ENCODE measurements around the gene RGP1. TPM values are rescaled to one million over a fixed set of nuclear protein-coding genes. Genes with fewer than 3 reads are reported as not detected.
A peak's percentile ranks its signal among the peaks of the same experiment; 100 is the strongest.

Gene RGP1
- total RNA-seq, 1 experiment from 2014 or later, result 27.1 TPM

- Mint-ChIP-seq H3K27ac (ENCODE audit: unreplicated experiment) (no peak overlapping the region), H3K9me3 (ENCODE audit: unreplicated experiment) (no peaks in the 10 kb centered on the region), H3K27me3 (ENCODE audit: insufficient read depth, unreplicated experiment) (no peaks in the 10 kb centered on the region), H3K36me3 (ENCODE audit: insufficient read depth, unreplicated experiment) (peaks cover 67% of the 10 kb centered on the region), H3K4me1 (ENCODE audit: low read depth, unreplicated experiment) (no peaks in the 10 kb centered on the region), H3K4me3 (ENCODE audit: unreplicated experiment) (no peak overlapping the region)
- H3K27me3 ChIP-seq (replicated peaks; ENCODE audit: control insufficient read depth, insufficient read depth, low read length), result no peaks in the 10 kb centered on the region
- CTCF ChIA-PET, result interaction anchor here (1.1 kb wide), 1 partner anchor 9 kb away, joined by 3 read pairs; no protein-coding TSS in a partner anchor
- TF ChIP-seq, protein P1, sequence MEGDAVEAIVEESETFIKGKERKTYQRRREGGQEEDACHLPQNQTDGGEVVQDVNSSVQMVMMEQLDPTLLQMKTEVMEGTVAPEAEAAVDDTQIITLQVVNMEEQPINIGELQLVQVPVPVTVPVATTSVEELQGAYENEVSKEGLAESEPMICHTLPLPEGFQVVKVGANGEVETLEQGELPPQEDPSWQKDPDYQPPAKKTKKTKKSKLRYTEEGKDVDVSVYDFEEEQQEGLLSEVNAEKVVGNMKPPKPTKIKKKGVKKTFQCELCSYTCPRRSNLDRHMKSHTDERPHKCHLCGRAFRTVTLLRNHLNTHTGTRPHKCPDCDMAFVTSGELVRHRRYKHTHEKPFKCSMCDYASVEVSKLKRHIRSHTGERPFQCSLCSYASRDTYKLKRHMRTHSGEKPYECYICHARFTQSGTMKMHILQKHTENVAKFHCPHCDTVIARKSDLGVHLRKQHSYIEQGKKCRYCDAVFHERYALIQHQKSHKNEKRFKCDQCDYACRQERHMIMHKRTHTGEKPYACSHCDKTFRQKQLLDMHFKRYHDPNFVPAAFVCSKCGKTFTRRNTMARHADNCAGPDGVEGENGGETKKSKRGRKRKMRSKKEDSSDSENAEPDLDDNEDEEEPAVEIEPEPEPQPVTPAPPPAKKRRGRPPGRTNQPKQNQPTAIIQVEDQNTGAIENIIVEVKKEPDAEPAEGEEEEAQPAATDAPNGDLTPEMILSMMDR (IDR thresholded peaks at IDR 0.05; ENCODE audit: insufficient read depth in 1 of 2, low read depth in 1 of 2, low read length in 1 of 2, severe bottlenecking in 1 of 2, unreplicated experiment in 1 of 2), result no peak
- no peaks in the 10 kb centered on the region for H3K4me1 ChIP-seq
- H3K9me3 ChIP-seq, result no peaks in the 10 kb centered on the region
- intact Hi-C loops (cut with micrococcal nuclease; ENCODE audit: unreplicated experiment), result no loop called here
- POLR2A ChIA-PET, result no interaction called here
- TSS peak; percentile 45 for BruUV-seq (replicated peaks)
- no peak overlapping the region for H3K4me3 ChIP-seq (ENCODE audit: low read depth, low read length)
- DNase-seq, result no peak
- peaks cover 11% of the 10 kb centered on the region for H3K36me3 ChIP-seq (ENCODE audit: control insufficient read depth, insufficient read depth, low read length)
Observed at GRCh38 chr9:35705836-35706430, 43.2 kb upstream of the RGP1 start.

GRCh38 chr9:35706951-35707350 is 42.1 kb upstream of the RGP1 start:
- Histone ChIP-seq H3K4me3 (ENCODE audit: low read depth, low read length) (no peak overlapping the region), H3K4me1 (no peaks in the 10 kb centered on the region), H3K9me3 (no peaks in the 10 kb centered on the region), H3K27me3 (replicated peaks; ENCODE audit: control insufficient read depth, insufficient read depth, low read length) (no peaks in the 10 kb centered on the region), H3K36me3 (ENCODE audit: control insufficient read depth, insufficient read depth, low read length) (peaks cover 11% of the 10 kb centered on the region)
- Mint-ChIP-seq H3K9me3 (ENCODE audit: unreplicated experiment) (no peaks in the 10 kb centered on the region), H3K36me3 (ENCODE audit: insufficient read depth, unreplicated experiment) (peaks cover 70% of the 10 kb centered on the region), H3K4me3 (ENCODE audit: unreplicated experiment) (no peak overlapping the region), H3K27ac (ENCODE audit: unreplicated experiment) (no peak overlapping the region), H3K4me1 (ENCODE audit: low read depth, unreplicated experiment) (no peaks in the 10 kb centered on the region), H3K27me3 (ENCODE audit: insufficient read depth, unreplicated experiment) (no peaks in the 10 kb centered on the region)
- no TSS peak for BruUV-seq (replicated peaks)
- no peak for DNase-seq
- ChIA-PET CTCF (interaction anchor here (0.6 kb wide), 1 partner anchor 10 kb away, joined by 3 read pairs; no protein-coding TSS in a partner anchor), POLR2A (no interaction called here)
- intact Hi-C loops (cut with micrococcal nuclease; ENCODE audit: unreplicated experiment), result no loop called here
- TF ChIP-seq, protein P1 (IDR thresholded peaks at IDR 0.05; ENCODE audit: insufficient read depth in 1 of 2, low read depth in 1 of 2, low read length in 1 of 2, severe bottlenecking in 1 of 2, unreplicated experiment in 1 of 2), result no peak

- H3K4me1 ChIP-seq, result no peaks in the 10 kb centered on the region
- intact Hi-C loops (cut with micrococcal nuclease; ENCODE audit: unreplicated experiment), result no loop called here
- TF ChIP-seq, protein P1 (IDR thresholded peaks at IDR 0.05; ENCODE audit: insufficient read depth in 1 of 2, low read depth in 1 of 2, low read length in 1 of 2, severe bottlenecking in 1 of 2, unreplicated experiment in 1 of 2), result no peak
- H3K27me3 ChIP-seq (replicated peaks; ENCODE audit: control insufficient read depth, insufficient read depth, low read length), result no peaks in the 10 kb centered on the region
- H3K27me3 Mint-ChIP-seq (ENCODE audit: insufficient read depth, unreplicated experiment), result no peaks in the 10 kb centered on the region
- no peaks in the 10 kb centered on the region for H3K4me1 Mint-ChIP-seq (ENCODE audit: low read depth, unreplicated experiment)
- H3K4me3 Mint-ChIP-seq (ENCODE audit: unreplicated experiment), result no peak overlapping the region
- H3K36me3 Mint-ChIP-seq (ENCODE audit: insufficient read depth, unreplicated experiment), result peaks cover 71% of the 10 kb centered on the region
- no peaks in the 10 kb centered on the region for H3K9me3 Mint-ChIP-seq (ENCODE audit: unreplicated experiment)
- no peak for DNase-seq
- BruUV-seq (replicated peaks), result no TSS peak
- no peak overlapping the region for H3K4me3 ChIP-seq (ENCODE audit: low read depth, low read length)
- H3K36me3 ChIP-seq (ENCODE audit: control insufficient read depth, insufficient read depth, low read length), result peaks cover 11% of the 10 kb centered on the region
- H3K27ac Mint-ChIP-seq (ENCODE audit: unreplicated experiment), result no peak overlapping the region
- H3K9me3 ChIP-seq, result no peaks in the 10 kb centered on the region
- ChIA-PET CTCF (interaction anchor here (1.0 kb wide), 1 partner anchor 11 kb away, joined by 5 read pairs; no protein-coding TSS in a partner anchor), POLR2A (no interaction called here)
Observed at GRCh38 chr9:35708146-35708545, 40.9 kb upstream of the RGP1 start.

Measured in Caco-2 (cell line).